GM19025 (cell line): ENCODE data around the gene BBS7.

Experiments
- ATAC-seq: cut with Tn5 transposase; IDR thresholded peaks from one replicate; pipeline ENCODE4 v1.9.1; 2021; ENCODE audit warnings: mild to moderate bottlenecking, low read depth, moderate library complexity; ENCODE audit not compliant: unreplicated experiment

The BBS7 gene

GRCh38 chr4:121792966-121793365, 77.3 kb downstream of the BBS7 start:
- ATAC-seq = no peak

- no peak for ATAC-seq
Observed at GRCh38 chr4:121791481-121791880, 78.8 kb downstream of the BBS7 start.

- no peak for ATAC-seq
Observed at GRCh38 chr4:121790976-121791375, 79.3 kb downstream of the BBS7 start.

GRCh38 chr4:121789960-121790829, 80.1 kb downstream of the BBS7 start:
- ATAC-seq = no peak

GRCh38 chr4:121789455-121789854, 80.8 kb downstream of the BBS7 start:
- no peak for ATAC-seq

DNA sequence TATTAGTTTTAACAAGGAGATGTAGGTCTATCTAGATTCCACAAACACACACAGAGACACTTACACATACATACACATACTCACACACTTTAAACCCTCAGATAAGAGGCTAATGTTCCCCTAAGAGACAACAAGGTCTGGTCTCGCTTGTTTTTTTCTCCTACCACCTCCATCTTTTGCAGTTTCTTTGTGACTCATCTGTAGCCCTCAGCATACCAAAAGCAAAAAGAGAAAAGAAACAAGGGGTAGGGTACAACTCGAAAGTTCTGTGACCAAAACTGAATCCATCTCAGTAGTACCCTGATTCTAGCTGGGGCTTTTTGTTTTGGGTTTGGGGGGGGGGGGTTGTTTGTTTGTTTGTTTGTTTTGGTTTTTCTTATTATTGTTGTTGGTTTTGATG, 81.4 kb downstream of the BBS7 start:
- ATAC-seq = peak; percentile 75

GRCh38 chr4:121786221-121786620, 84.1 kb downstream of the BBS7 start:
- no peak for ATAC-seq

DNA sequence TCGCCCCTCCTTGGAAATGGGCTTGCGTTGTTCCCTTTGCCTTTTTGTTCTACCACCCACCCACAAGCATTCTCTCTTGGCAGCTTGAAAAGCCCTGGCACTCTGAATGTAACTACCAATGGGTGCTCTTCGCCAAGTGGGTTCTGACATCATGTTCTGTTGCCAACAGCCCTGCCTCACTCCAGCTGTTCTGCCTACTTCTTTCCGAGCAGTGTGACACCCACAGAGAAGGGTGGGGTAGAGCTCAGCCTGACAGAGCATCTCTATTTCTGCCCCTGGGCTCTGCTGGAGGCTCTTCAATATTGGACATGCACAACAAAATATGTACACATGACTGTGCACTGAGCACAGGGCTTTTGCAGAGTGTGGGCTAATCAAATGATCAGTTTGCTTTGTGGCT, 84.8 kb downstream of the BBS7 start:
- no peak for ATAC-seq

DNA sequence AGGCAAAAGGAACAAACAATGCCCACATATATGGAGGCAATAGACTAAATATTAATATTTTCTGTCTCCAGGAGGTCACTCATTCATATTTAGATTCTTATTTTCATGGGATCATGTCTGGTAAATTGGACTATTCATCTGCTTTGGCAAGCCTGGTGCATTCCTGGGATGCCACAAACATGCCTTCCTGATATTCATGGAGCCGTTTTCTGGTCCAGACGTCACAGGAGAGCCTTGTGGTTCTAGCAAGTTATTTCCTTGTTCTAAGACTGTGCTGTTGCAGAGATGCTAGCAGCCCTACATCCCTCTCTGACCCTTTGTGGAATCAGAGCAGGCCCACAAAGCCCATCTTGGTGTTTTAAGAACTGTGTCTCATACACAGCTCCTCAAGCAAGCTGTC, 85.3 kb downstream of the BBS7 start:
- no peak for ATAC-seq

DNA sequence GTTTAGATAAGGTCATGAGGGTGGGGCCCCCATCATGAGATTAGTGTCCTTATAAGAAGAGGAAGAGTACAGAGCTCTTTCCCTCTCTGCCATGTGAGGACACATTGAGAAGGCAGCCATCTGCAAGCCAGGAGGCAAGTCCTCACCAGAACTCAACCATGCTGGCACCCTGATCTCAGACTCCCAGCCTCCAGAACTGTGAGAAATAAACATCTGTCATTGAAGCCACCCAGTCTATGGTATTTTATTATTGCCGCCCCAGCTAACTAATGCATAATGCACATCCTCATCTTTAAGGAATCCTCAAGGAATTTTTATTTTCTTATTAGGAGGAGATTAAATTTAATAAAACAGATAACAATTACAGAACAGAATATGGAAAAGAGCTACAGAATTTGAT, 85.9 kb downstream of the BBS7 start:
- ATAC-seq = no peak

DNA sequence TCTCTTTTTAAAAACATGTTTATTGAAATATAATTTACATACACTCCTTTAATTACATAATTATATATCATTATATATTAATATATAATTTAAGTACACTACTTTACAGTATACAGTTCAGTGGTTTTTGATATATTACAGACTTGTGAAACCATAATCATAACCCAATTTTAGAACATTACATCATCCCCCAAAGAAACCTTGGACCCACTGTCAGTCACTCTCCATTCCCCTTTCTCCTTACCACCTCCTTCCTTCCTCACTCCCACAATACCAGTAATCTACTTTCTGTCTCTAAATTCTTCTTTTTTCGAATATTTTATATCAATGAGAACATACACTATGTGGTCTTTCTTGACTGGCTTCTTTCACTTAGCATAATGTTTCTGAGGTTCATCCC, 87.1 kb downstream of the BBS7 start:
- ATAC-seq = no peak

DNA sequence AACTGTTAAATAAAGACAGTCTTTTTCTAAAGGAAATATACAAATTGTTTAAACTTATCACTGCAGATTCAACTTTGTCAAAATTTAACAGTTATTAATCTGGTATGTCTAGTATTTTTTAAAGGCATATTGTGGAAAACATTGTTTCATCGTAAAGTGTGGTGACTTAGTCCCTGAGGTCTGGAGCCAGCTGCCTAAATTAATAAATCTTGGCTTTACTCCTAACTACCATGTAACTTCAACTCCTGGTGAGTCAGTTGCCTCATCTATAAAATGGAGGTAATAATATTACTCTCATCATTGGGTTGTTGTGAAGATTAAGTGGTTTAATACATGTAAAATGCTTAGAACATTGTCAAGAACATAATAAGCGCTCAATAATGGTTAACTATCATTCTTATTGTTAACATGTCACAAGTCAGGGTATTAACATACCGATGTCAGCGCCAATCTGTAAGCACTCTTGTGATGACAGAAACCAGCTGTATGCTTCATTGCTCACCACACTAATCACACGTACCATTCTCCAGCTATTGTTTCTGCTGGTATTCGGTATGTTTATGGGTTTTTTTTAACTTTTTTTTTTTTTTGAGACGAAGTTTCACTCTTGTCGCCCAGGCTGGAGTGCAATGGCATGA, 91.2 kb downstream of the BBS7 start:
- no peak for ATAC-seq

- ATAC-seq = no peak
Observed at GRCh38 chr4:121777625-121778024, 92.6 kb downstream of the BBS7 start.

DNA sequence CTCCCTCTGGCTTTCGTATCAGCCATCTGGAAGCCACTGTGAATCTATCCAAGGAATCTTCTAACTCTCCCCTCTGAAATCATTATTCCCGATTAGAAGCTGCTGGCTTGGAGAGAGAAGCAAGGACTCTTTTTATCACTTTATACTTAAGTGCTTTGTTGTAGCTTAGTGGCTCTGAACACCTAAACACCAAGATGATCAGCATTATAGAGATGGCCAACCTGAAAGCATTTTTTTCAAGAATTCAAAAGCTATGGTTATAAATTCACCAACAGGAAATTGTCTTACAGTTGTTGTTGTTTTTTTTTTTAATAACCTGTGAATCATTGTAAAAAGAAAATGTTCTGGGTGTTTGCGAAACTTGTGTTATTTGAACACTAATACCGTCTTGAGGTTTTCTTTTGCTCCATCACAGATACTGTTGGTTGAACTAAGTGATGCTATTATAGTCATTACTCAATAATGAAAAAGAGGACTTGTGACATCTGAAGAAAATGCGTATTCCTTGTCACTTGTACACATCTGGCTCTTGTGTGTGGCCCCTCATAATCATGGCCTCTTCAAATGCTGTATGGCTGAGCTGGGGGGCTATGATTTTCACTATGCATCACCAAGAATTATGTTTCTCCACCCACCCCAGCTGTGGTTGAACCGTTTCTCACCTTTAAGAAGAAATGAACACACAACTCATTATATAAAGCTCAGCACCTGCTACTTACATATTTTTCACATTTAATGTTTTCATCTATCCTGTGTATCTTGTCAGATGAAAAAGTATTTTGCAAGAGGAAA, 93.5 kb downstream of the BBS7 start:
- no peak for ATAC-seq
